ENCODE data around the gene PRPF38B. TPM values are rescaled to one million over a fixed set of nuclear protein-coding genes. Genes with fewer than 3 reads are reported as not detected.

PRPF38B gene
- total and polyA plus RNA-seq, 2 of the 8 experiments (the other 6 are each of a cell fraction or from before 2014, with no cell fraction given) = 16.6 to 50.6 TPM

DNA sequence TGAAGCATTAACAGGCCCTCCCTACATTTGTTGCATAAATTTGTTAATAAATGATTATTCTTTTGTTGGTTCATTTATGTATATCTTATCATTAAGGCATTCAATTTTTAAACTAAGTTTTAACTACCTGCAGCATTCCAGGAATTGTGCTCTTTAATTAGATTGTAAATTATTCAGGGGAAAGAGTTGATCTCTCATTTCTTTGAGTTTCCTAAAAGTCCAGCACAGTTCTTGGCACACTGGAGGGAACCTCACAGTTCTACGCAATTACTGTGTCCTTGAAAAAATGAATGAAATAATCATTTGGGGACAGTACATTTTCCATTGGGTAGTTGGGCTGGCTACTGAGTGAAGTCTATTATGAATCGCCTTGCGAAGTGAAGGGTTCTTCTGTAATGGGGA, 53.9 kb downstream of the PRPF38B start (continued):
- TF ChIP-seq, protein P1, sequence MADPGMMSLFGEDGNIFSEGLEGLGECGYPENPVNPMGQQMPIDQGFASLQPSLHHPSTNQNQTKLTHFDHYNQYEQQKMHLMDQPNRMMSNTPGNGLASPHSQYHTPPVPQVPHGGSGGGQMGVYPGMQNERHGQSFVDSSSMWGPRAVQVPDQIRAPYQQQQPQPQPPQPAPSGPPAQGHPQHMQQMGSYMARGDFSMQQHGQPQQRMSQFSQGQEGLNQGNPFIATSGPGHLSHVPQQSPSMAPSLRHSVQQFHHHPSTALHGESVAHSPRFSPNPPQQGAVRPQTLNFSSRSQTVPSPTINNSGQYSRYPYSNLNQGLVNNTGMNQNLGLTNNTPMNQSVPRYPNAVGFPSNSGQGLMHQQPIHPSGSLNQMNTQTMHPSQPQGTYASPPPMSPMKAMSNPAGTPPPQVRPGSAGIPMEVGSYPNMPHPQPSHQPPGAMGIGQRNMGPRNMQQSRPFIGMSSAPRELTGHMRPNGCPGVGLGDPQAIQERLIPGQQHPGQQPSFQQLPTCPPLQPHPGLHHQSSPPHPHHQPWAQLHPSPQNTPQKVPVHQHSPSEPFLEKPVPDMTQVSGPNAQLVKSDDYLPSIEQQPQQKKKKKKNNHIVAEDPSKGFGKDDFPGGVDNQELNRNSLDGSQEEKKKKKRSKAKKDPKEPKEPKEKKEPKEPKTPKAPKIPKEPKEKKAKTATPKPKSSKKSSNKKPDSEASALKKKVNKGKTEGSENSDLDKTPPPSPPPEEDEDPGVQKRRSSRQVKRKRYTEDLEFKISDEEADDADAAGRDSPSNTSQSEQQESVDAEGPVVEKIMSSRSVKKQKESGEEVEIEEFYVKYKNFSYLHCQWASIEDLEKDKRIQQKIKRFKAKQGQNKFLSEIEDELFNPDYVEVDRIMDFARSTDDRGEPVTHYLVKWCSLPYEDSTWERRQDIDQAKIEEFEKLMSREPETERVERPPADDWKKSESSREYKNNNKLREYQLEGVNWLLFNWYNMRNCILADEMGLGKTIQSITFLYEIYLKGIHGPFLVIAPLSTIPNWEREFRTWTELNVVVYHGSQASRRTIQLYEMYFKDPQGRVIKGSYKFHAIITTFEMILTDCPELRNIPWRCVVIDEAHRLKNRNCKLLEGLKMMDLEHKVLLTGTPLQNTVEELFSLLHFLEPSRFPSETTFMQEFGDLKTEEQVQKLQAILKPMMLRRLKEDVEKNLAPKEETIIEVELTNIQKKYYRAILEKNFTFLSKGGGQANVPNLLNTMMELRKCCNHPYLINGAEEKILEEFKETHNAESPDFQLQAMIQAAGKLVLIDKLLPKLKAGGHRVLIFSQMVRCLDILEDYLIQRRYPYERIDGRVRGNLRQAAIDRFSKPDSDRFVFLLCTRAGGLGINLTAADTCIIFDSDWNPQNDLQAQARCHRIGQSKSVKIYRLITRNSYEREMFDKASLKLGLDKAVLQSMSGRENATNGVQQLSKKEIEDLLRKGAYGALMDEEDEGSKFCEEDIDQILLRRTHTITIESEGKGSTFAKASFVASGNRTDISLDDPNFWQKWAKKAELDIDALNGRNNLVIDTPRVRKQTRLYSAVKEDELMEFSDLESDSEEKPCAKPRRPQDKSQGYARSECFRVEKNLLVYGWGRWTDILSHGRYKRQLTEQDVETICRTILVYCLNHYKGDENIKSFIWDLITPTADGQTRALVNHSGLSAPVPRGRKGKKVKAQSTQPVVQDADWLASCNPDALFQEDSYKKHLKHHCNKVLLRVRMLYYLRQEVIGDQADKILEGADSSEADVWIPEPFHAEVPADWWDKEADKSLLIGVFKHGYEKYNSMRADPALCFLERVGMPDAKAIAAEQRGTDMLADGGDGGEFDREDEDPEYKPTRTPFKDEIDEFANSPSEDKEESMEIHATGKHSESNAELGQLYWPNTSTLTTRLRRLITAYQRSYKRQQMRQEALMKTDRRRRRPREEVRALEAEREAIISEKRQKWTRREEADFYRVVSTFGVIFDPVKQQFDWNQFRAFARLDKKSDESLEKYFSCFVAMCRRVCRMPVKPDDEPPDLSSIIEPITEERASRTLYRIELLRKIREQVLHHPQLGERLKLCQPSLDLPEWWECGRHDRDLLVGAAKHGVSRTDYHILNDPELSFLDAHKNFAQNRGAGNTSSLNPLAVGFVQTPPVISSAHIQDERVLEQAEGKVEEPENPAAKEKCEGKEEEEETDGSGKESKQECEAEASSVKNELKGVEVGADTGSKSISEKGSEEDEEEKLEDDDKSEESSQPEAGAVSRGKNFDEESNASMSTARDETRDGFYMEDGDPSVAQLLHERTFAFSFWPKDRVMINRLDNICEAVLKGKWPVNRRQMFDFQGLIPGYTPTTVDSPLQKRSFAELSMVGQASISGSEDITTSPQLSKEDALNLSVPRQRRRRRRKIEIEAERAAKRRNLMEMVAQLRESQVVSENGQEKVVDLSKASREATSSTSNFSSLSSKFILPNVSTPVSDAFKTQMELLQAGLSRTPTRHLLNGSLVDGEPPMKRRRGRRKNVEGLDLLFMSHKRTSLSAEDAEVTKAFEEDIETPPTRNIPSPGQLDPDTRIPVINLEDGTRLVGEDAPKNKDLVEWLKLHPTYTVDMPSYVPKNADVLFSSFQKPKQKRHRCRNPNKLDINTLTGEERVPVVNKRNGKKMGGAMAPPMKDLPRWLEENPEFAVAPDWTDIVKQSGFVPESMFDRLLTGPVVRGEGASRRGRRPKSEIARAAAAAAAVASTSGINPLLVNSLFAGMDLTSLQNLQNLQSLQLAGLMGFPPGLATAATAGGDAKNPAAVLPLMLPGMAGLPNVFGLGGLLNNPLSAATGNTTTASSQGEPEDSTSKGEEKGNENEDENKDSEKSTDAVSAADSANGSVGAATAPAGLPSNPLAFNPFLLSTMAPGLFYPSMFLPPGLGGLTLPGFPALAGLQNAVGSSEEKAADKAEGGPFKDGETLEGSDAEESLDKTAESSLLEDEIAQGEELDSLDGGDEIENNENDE (IDR thresholded peaks at IDR 0.05; ENCODE audit: insufficient replicate concordance, low read length) = no peak
- TF ChIP-seq CHD2 (IDR thresholded peaks at IDR 0.05; ENCODE audit: low read length) = no peak
- TF ChIP-seq CEBPB (IDR thresholded peaks at IDR 0.05; ENCODE audit: low read depth, low read length) = no peak
- no peak for TF ChIP-seq SAP30 (IDR thresholded peaks at IDR 0.05; ENCODE audit: insufficient read depth, insufficient replicate concordance, low read length)
- TF ChIP-seq FOSL1 (IDR thresholded peaks at IDR 0.05; ENCODE audit: insufficient read depth, low read depth, low read length) = no peak
- TF ChIP-seq KDM5A (IDR thresholded peaks at IDR 0.05; ENCODE audit: low read length) = no peak

Measured in H1 (cell line).